ENCODE measurements around the gene KRT8. TPM values are rescaled to one million over a fixed set of nuclear protein-coding genes. Genes with fewer than 3 reads are reported as not detected.
"Not testable (repeated sequence)": the region's sequence is repeated elsewhere in the genome, so short reads cannot be mapped to it uniquely, and the experiment has no call there.

The KRT8 gene
- total RNA-seq, 1 donor from 2014 or later = 2,570 TPM

- H3K27ac Mint-ChIP-seq (ENCODE audit: unreplicated experiment) = no peak overlapping the region
- Histone ChIP-seq H3K9me3 (ENCODE audit: insufficient read depth, low read depth, low read length) (no peaks in the 10 kb centered on the region), H3K27ac (ENCODE audit: low read depth, low read length) (no peak overlapping the region), H3K27me3 (ENCODE audit: insufficient read depth, low read length) (no peaks in the 10 kb centered on the region), H3K4me2 (ENCODE audit: low read length) (no peak overlapping the region), H3K4me1 (ENCODE audit: insufficient read depth, low read length) (no peaks in the 10 kb centered on the region), H4K20me1 (ENCODE audit: insufficient read depth, low read length) (no peaks in the 10 kb centered on the region), H2AFZ (ENCODE audit: low read depth, low read length) (no peak overlapping the region), H3K36me3 (ENCODE audit: insufficient read depth, low read length) (no peaks in the 10 kb centered on the region), H3K79me2 (ENCODE audit: insufficient read depth, low read length) (no peaks in the 10 kb centered on the region), H3K9ac (ENCODE audit: low read length) (no peak overlapping the region), H3K4me3 (ENCODE audit: insufficient read depth, low read depth, low read length) (no peak overlapping the region)
- H3K27me3 Mint-ChIP-seq (ENCODE audit: low read depth, unreplicated experiment) = no peaks in the 10 kb centered on the region
- DNase-seq (ENCODE audit: low read depth) = no peak
- peaks cover 4% of the 10 kb centered on the region for H3K36me3 Mint-ChIP-seq (ENCODE audit: low read depth, unreplicated experiment)
- no peaks in the 10 kb centered on the region for H3K4me1 Mint-ChIP-seq (ENCODE audit: low read depth, unreplicated experiment)
- H3K4me3 Mint-ChIP-seq (ENCODE audit: unreplicated experiment) = no peak overlapping the region
- no peak for FAIRE-seq
- TF ChIP-seq CTCF (IDR thresholded peaks at IDR 0.05; ENCODE audit: insufficient read depth, low read depth, low read length) (no peak), EZH2 (IDR thresholded peaks at IDR 0.05; ENCODE audit: insufficient read depth, low read length) (no peak)
- H3K9me3 Mint-ChIP-seq (ENCODE audit: unreplicated experiment) = no peaks in the 10 kb centered on the region
Observed at GRCh38 chr12:52891044-52891443, 13.8 kb downstream of the KRT8 start.

GRCh38 chr12:52890417-52890816, 14.5 kb downstream of the KRT8 start:
- Histone ChIP-seq H3K4me3 (ENCODE audit: insufficient read depth, low read depth, low read length) (no peak overlapping the region), H3K36me3 (ENCODE audit: insufficient read depth, low read length) (no peaks in the 10 kb centered on the region), H2AFZ (ENCODE audit: low read depth, low read length) (no peak overlapping the region), H3K9ac (ENCODE audit: low read length) (no peak overlapping the region), H3K79me2 (ENCODE audit: insufficient read depth, low read length) (no peaks in the 10 kb centered on the region), H4K20me1 (ENCODE audit: insufficient read depth, low read length) (no peaks in the 10 kb centered on the region), H3K4me2 (ENCODE audit: low read length) (no peak overlapping the region), H3K27me3 (ENCODE audit: insufficient read depth, low read length) (no peaks in the 10 kb centered on the region), H3K4me1 (ENCODE audit: insufficient read depth, low read length) (no peaks in the 10 kb centered on the region), H3K9me3 (ENCODE audit: insufficient read depth, low read depth, low read length) (no peaks in the 10 kb centered on the region), H3K27ac (ENCODE audit: low read depth, low read length) (no peak overlapping the region)
- H3K4me1 Mint-ChIP-seq (ENCODE audit: low read depth, unreplicated experiment) = no peaks in the 10 kb centered on the region
- DNase-seq (ENCODE audit: low read depth) = no peak
- FAIRE-seq = no peak
- H3K36me3 Mint-ChIP-seq (ENCODE audit: low read depth, unreplicated experiment) = peaks cover 2% of the 10 kb centered on the region
- no peaks in the 10 kb centered on the region for H3K27me3 Mint-ChIP-seq (ENCODE audit: low read depth, unreplicated experiment)
- no peak overlapping the region for H3K4me3 Mint-ChIP-seq (ENCODE audit: unreplicated experiment)
- H3K9me3 Mint-ChIP-seq (ENCODE audit: unreplicated experiment) = no peaks in the 10 kb centered on the region
- no peak for TF ChIP-seq EZH2 (IDR thresholded peaks at IDR 0.05; ENCODE audit: insufficient read depth, low read length)
- TF ChIP-seq CTCF (IDR thresholded peaks at IDR 0.05; ENCODE audit: insufficient read depth, low read depth, low read length) = no peak
- H3K27ac Mint-ChIP-seq (ENCODE audit: unreplicated experiment) = no peak overlapping the region

GRCh38 chr12:52884526-52885293, 20.2 kb downstream of the KRT8 start:
- no peak overlapping the region for H3K4me2 ChIP-seq (ENCODE audit: low read length)
- TF ChIP-seq EZH2 (IDR thresholded peaks at IDR 0.05; ENCODE audit: insufficient read depth, low read length) (no peak), CTCF (IDR thresholded peaks at IDR 0.05; ENCODE audit: insufficient read depth, low read depth, low read length) (peak; percentile 87)
- FAIRE-seq (no peak), DNase-seq (ENCODE audit: low read depth) (no peak)
- no peaks in the 10 kb centered on the region for H3K79me2 ChIP-seq (ENCODE audit: insufficient read depth, low read length)
- H2AFZ ChIP-seq (ENCODE audit: low read depth, low read length) = no peak overlapping the region
- H3K9ac ChIP-seq (ENCODE audit: low read length) = no peak overlapping the region
- Mint-ChIP-seq H3K36me3 (ENCODE audit: low read depth, unreplicated experiment) (no peaks in the 10 kb centered on the region), H3K4me1 (ENCODE audit: low read depth, unreplicated experiment) (peaks cover 5% of the 10 kb centered on the region), H3K4me3 (ENCODE audit: unreplicated experiment) (no peak overlapping the region), H3K27me3 (ENCODE audit: low read depth, unreplicated experiment) (peaks cover 4% of the 10 kb centered on the region), H3K9me3 (ENCODE audit: unreplicated experiment) (no peaks in the 10 kb centered on the region), H3K27ac (ENCODE audit: unreplicated experiment) (no peak overlapping the region)
- H3K4me3 ChIP-seq (ENCODE audit: insufficient read depth, low read depth, low read length) = no peak overlapping the region
- no peaks in the 10 kb centered on the region for H3K36me3 ChIP-seq (ENCODE audit: insufficient read depth, low read length)
- H4K20me1 ChIP-seq (ENCODE audit: insufficient read depth, low read length) = no peaks in the 10 kb centered on the region
- H3K9me3 ChIP-seq (ENCODE audit: insufficient read depth, low read depth, low read length) = no peaks in the 10 kb centered on the region
- H3K27me3 ChIP-seq (ENCODE audit: insufficient read depth, low read length) = no peaks in the 10 kb centered on the region
- H3K4me1 ChIP-seq (ENCODE audit: insufficient read depth, low read length) = no peaks in the 10 kb centered on the region
- H3K27ac ChIP-seq (ENCODE audit: low read depth, low read length) = no peak overlapping the region

GRCh38 chr12:52880499-52880898, 24.4 kb downstream of the KRT8 start:
- H3K4me3 ChIP-seq (ENCODE audit: insufficient read depth, low read depth, low read length); H3K27me3 Mint-ChIP-seq (ENCODE audit: low read depth, unreplicated experiment); H3K9me3 Mint-ChIP-seq (ENCODE audit: unreplicated experiment); H3K4me1 ChIP-seq (ENCODE audit: insufficient read depth, low read length); H3K9me3 ChIP-seq (ENCODE audit: insufficient read depth, low read depth, low read length); H3K4me3 Mint-ChIP-seq (ENCODE audit: unreplicated experiment); FAIRE-seq; H3K27me3 ChIP-seq (ENCODE audit: insufficient read depth, low read length); H3K36me3 ChIP-seq (ENCODE audit: insufficient read depth, low read length); H3K36me3 Mint-ChIP-seq (ENCODE audit: low read depth, unreplicated experiment); H3K27ac Mint-ChIP-seq (ENCODE audit: unreplicated experiment); H3K27ac ChIP-seq (ENCODE audit: low read depth, low read length); H4K20me1 ChIP-seq (ENCODE audit: insufficient read depth, low read length); H3K79me2 ChIP-seq (ENCODE audit: insufficient read depth, low read length); DNase-seq (ENCODE audit: low read depth): not testable (repeated sequence)
- Histone ChIP-seq H3K9ac (ENCODE audit: low read length) (peak overlapping the region; percentile 12), H3K4me2 (ENCODE audit: low read length) (peak overlapping the region; percentile 80), H2AFZ (ENCODE audit: low read depth, low read length) (peak overlapping the region; percentile 71)
- peaks cover 19% of the 10 kb centered on the region for H3K4me1 Mint-ChIP-seq (ENCODE audit: low read depth, unreplicated experiment)
